Lower lobe of right lung (tissue), 2 donors: ENCODE data around the gene PRDM9. TPM values are rescaled to one million over a fixed set of nuclear protein-coding genes. Genes with fewer than 3 reads are reported as not detected.
"Not testable (repeated sequence)": the region's sequence is repeated elsewhere in the genome, so short reads cannot be mapped to it uniquely, and the experiment has no call there.

Source experiments
- ATAC-seq, 2 donors: fragments of 200-7000 bp; cut with Tn5 transposase; one replicate each; pipeline ENCODE4 v1.9.1; 2020 to 2022; ENCODE audit warnings: mild to moderate bottlenecking in 2 of 2, moderate library complexity in 2 of 2
- DNase-seq: peaks from one replicate; pipeline ENCODE4 v3.0.0-alpha.2; 2020
- H3K27ac ChIP-seq: fragments of 200-600 bp; one replicate; pipeline ENCODE4 v1.8.0; 2022
- H3K27me3 ChIP-seq: fragments of 200-600 bp; one replicate; pipeline ENCODE4 v1.8.0; 2022; ENCODE audit warnings: low read depth
- H3K36me3 ChIP-seq: fragments of 200-600 bp; one replicate; pipeline ENCODE4 v1.8.0; 2022; ENCODE audit warnings: mild to moderate bottlenecking
- H3K4me1 ChIP-seq: fragments of 200-600 bp; one replicate; pipeline ENCODE4 v1.8.0; 2022
- H3K4me3 ChIP-seq: fragments of 200-600 bp; one replicate; pipeline ENCODE4 v1.8.0; 2022; ENCODE audit warnings: mild to moderate bottlenecking
- H3K9me3 ChIP-seq: fragments of 200-600 bp; one replicate; pipeline ENCODE4 v1.8.0; 2022
- intact Hi-C: fragments of 100-400 bp; cut with DNase I; formaldehyde crosslinking; loops from one replicate; pipeline ENCODE4 v1.11.0; 2022
- total RNA-seq: library from RNA; stranded (reverse); fragmentation: NEBNext Ultra II Directional; extraction: Animal tissue kit (Norgen Biotek cat#: 25700); gene quantifications from one replicate; pipeline ENCODE4 v1.2.1, GENCODE V29; 2021
- TF ChIP-seq, protein P1 (sequence below): fragments of 200-600 bp; IDR thresholded peaks from one replicate; pipeline ENCODE4 v1.8.0; 2022; ENCODE audit warnings: antibody characterized with exemption, mild to moderate bottlenecking
- donor health status: DM: no; HTN: yes; CAD: no; lungs with severe emphysema.

The PRDM9 gene
- total RNA-seq, 1 donor from 2014 or later = not detected

DNA sequence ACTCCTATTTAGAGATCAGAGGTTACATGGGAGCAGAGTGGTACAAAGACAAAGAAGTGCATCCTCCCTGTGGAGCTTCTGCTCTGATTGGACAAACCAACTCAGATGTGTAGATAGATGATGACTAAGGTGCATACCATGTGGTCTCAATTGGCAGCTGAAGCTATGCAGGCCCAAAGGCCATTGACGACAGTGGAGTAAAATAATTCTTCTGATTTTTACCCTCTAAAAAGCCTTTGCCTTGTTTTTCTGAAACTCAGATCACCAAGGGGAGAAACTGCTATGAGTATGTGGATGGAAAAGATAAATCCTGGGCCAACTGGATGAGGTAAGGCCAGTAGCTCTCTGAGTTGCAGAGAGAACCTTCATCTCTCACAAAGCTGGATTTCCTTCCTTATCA, 15.6 kb downstream of the PRDM9 start:
- TF ChIP-seq, protein P1, sequence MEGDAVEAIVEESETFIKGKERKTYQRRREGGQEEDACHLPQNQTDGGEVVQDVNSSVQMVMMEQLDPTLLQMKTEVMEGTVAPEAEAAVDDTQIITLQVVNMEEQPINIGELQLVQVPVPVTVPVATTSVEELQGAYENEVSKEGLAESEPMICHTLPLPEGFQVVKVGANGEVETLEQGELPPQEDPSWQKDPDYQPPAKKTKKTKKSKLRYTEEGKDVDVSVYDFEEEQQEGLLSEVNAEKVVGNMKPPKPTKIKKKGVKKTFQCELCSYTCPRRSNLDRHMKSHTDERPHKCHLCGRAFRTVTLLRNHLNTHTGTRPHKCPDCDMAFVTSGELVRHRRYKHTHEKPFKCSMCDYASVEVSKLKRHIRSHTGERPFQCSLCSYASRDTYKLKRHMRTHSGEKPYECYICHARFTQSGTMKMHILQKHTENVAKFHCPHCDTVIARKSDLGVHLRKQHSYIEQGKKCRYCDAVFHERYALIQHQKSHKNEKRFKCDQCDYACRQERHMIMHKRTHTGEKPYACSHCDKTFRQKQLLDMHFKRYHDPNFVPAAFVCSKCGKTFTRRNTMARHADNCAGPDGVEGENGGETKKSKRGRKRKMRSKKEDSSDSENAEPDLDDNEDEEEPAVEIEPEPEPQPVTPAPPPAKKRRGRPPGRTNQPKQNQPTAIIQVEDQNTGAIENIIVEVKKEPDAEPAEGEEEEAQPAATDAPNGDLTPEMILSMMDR = no peak
- intact Hi-C loops = no loop called here
- ATAC-seq = no peak

DNA sequence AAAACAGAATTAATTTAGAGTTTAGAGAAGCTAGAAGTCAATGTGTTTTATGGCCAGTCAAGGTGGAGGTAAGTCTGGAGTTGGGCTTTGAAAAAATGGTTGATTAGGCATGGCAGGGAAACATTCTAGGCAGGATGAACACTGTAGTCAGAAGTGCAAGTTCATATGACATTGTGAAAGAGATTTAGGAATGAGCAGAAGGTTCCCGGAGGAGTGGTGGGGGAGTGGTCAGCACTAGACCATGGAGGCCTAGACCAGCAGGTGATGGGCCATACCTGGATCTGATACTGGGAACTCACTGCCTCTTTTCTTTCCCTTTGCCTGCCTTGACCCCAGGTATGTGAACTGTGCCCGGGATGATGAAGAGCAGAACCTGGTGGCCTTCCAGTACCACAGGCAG, 16.6 kb downstream of the PRDM9 start:
- ATAC-seq (no peak), DNase-seq (no peak)
- no peaks in the 10 kb centered on the region for H3K9me3 ChIP-seq
- no peaks in the 10 kb centered on the region for H3K36me3 ChIP-seq
- H3K27me3 ChIP-seq = no peaks in the 10 kb centered on the region
- intact Hi-C loops = no loop called here
- H3K27ac ChIP-seq = no peak overlapping the region
- no peak overlapping the region for H3K4me3 ChIP-seq
- TF ChIP-seq, protein P1 = no peak
- H3K4me1 ChIP-seq = no peaks in the 10 kb centered on the region

More for the DNA sequence above, 15.6 kb downstream of the PRDM9 start:
- Histone ChIP-seq H3K4me1 (no peaks in the 10 kb centered on the region), H3K27ac (no peak overlapping the region), H3K4me3 (no peak overlapping the region), H3K27me3 (no peaks in the 10 kb centered on the region), H3K9me3 (no peaks in the 10 kb centered on the region), H3K36me3 (no peaks in the 10 kb centered on the region)
- DNase-seq = no peak

DNA sequence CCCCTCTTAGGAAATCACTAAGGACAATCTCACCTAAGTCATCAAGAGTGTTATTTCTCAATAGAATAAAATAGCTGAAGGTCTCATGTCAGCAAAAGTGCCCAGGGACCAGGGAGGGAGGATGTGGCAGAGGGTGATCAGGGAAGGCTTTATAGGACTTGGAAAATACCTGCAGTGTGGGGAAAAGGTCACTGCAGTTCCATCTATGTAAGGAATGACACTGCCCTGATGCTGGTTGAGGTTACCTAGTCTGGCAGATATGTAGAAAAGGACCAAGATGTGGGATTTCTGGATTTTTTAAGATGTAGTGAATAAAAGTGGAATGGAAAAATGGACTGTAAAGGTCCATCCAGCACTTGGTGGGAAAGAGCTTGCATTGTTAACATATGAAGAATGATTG, 18.3 kb downstream of the PRDM9 start:
- no peaks in the 10 kb centered on the region for H3K36me3 ChIP-seq
- intact Hi-C loops = no loop called here
- no peak for ATAC-seq
- H3K27me3 ChIP-seq = no peaks in the 10 kb centered on the region
- H3K4me3 ChIP-seq = no peak overlapping the region
- no peaks in the 10 kb centered on the region for H3K9me3 ChIP-seq
- TF ChIP-seq, protein P1 = no peak
- DNase-seq = no peak
- no peaks in the 10 kb centered on the region for H3K4me1 ChIP-seq
- H3K27ac ChIP-seq = no peak overlapping the region

DNA sequence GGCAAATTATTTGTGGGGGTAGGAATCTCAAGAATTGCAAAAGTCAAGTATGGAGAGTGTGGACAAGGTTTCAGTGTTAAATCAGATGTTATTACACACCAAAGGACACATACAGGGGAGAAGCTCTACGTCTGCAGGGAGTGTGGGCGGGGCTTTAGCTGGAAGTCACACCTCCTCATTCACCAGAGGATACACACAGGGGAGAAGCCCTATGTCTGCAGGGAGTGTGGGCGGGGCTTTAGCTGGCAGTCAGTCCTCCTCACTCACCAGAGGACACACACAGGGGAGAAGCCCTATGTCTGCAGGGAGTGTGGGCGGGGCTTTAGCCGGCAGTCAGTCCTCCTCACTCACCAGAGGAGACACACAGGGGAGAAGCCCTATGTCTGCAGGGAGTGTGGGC, 19.2 kb downstream of the PRDM9 start:
- H3K9me3 ChIP-seq, ATAC-seq, H3K4me3 ChIP-seq, H3K27me3 ChIP-seq, DNase-seq, H3K36me3 ChIP-seq, H3K27ac ChIP-seq, intact Hi-C loops, H3K4me1 ChIP-seq: not testable (repeated sequence)

DNA sequence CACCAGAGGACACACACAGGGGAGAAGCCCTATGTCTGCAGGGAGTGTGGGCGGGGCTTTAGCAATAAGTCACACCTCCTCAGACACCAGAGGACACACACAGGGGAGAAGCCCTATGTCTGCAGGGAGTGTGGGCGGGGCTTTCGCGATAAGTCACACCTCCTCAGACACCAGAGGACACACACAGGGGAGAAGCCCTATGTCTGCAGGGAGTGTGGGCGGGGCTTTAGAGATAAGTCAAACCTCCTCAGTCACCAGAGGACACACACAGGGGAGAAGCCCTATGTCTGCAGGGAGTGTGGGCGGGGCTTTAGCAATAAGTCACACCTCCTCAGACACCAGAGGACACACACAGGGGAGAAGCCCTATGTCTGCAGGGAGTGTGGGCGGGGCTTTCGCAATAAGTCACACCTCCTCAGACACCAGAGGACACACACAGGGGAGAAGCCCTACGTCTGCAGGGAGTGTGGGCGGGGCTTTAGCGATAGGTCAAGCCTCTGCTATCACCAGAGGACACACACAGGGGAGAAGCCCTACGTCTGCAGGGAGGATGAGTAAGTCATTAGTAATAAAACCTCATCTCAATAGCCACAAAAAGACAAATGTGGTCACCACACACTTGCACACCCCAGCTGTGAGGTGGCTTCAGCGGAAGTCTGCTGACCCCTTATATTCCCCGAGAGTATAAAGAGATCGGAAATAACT, 20.0 kb downstream of the PRDM9 start:
- H3K4me3 ChIP-seq, H3K4me1 ChIP-seq, intact Hi-C loops, H3K36me3 ChIP-seq, H3K27me3 ChIP-seq, H3K9me3 ChIP-seq, H3K27ac ChIP-seq, ATAC-seq, DNase-seq: not testable (repeated sequence)

DNA sequence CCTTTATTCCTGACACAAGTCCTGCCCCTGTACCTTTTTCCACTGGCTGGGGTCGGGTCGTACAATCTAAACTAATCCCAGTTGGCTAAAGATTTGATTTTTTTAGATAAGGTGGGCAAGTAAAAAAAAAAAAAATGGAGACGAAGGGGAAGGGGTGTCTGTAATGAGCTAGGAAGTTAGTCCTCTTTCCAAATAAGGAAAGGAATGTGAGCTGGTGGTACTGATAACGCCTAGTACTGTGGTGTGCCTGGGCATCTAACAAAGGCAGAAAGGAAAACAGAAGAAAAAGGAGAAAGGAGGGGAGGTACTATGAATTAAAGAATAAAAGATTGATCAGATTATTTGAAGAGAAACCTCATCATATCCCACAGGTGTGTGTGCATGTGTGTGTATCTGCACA, 21.3 kb downstream of the PRDM9 start:
- DNase-seq (no peak), ATAC-seq (no peak)
- TF ChIP-seq, protein P1 = no peak
- Histone ChIP-seq H3K4me3 (no peak overlapping the region), H3K4me1 (no peaks in the 10 kb centered on the region), H3K9me3 (no peaks in the 10 kb centered on the region), H3K27ac (no peak overlapping the region), H3K36me3 (no peaks in the 10 kb centered on the region), H3K27me3 (no peaks in the 10 kb centered on the region)
- intact Hi-C loops = no loop called here
